ENCODE data around the gene UHRF1. TPM values are rescaled to one million over a fixed set of nuclear protein-coding genes. Genes with fewer than 3 reads are reported as not detected.

UHRF1 gene
- total RNA-seq, 4 donors from 2014 or later = 0.46 to 21.8 (median 0.77) TPM; not detected in 1

DNA sequence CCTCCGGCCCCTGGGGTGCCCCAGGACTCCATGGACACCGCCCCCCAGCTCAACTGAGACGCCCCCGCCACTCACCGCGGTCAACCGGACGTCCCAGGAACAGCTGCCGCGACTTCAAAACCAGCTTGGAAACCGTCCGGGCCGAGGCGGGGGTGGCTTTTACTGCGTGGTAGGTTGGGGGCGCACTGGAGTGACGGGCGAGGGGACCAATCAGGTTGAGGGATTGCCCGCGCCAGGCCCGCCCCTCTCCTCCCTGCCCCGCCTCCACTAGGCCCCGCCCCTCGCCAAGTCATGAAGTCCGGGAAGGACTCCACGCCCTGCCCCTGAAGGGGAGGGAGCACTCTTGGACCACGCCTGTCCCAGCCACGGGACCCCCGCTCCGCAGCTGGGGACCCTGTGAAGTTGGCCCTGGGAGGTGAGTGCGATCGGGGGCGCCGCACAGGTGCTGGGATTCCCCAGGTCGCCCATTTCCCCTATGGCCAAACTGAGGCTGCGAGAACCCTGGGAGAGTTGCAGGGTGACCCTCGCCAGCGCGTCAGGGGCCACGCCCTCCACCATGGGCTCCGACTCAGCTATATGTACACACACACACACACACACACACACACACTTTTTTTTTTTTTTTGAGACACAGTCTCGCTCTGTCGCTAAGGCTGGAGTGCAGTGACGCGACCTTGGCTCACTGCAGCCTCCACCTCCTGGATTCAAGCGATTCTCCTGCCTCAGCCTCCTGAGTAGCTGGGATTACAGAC lies 41.6 kb upstream of the UHRF1 start, which contains the start of gene PLIN3:
TSS of gene PLIN3 (minus strand) at position 134 of the 752 bp plus-strand sequence. CDS start 6,273 bp downstream, outside the sequence.
- DNase-seq = peak; percentile 96 to 98
- intact Hi-C loops (cut with DNase I; ENCODE audit: low total_unique reads) = no loop called here
- Histone ChIP-seq H3K27ac (peak within 1 kb of the TSS; percentile 69 to 82), H3K4me3 (peak within 1 kb of the TSS; percentile 73), H3K9me3 (no peaks in the 10 kb centered on the region), H3K4me1 (no peaks in the 10 kb centered on the region), H3K27me3 (no peaks in the 10 kb centered on the region), H3K36me3 (no peaks in the 10 kb centered on the region)
- TF ChIP-seq CTCF (IDR thresholded peaks at IDR 0.05) = peak in 1 of 4 experiments; percentile 10
- TF ChIP-seq POLR2A (IDR thresholded peaks at IDR 0.05) = peak; percentile 37 to 50

- peak overlapping the region in 1 of 2 donors; percentile 73 for H3K4me3 ChIP-seq
- no peak for DNase-seq
- TF ChIP-seq CTCF (IDR thresholded peaks at IDR 0.05) (no peak), POLR2A (IDR thresholded peaks at IDR 0.05) (no peak)
- H3K9me3 ChIP-seq = no peaks in the 10 kb centered on the region
- peak overlapping the region in 1 of 2 donors; percentile 82 for H3K27ac ChIP-seq
- no peaks in the 10 kb centered on the region for H3K27me3 ChIP-seq
- intact Hi-C loops (cut with DNase I; ENCODE audit: low total_unique reads) = no loop called here
- no peaks in the 10 kb centered on the region for H3K36me3 ChIP-seq
- H3K4me1 ChIP-seq = no peaks in the 10 kb centered on the region
Observed at GRCh38 chr19:4868286-4868834, 40.9 kb upstream of the UHRF1 start.

DNA sequence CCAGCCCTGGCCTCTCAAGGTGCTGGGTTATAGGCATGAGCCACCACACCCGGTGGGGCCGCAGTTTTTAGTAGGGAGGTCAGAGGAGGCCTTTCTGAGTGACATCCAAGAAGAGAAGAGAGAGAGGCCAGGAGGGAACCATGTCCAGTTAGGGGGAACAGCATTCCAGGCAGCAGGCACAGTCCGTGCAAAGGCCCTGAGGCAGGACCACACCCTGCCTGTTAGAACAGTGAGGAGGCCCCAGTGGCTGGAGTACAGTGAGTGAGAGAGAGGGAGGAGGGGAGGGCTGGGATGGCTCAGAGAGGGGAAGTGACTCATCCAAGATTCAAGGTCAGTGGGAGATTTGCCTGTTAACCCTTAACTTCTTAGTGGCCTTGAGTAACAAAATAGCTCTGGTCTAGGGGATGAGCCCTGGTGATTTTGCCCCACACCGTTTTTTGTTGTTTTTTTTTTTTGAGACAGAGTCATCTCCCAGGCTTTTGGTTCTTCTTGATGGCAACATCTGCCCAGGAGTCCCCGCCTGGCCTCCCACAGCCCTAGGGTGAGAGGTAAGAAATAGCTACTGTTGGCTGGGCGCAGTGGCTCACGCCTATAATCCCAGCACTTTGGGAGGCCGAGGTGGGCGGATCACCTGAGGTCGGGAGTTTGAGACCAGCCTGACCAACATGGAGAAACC lies 39.1 kb upstream of the UHRF1 start:
- Histone ChIP-seq H3K4me3 (no peak overlapping the region), H3K27me3 (no peaks in the 10 kb centered on the region), H3K9me3 (no peaks in the 10 kb centered on the region), H3K36me3 (no peaks in the 10 kb centered on the region), H3K27ac (no peak overlapping the region), H3K4me1 (no peaks in the 10 kb centered on the region)
- no peak for TF ChIP-seq POLR2A (IDR thresholded peaks at IDR 0.05)
- peak in 1 of 2 donors; percentile 24 for DNase-seq
- intact Hi-C loops (cut with DNase I; ENCODE audit: low total_unique reads) = loop anchor here (2.0 kb wide), 1 partner anchor 41 kb away; no protein-coding TSS in a partner anchor

- no peaks in the 10 kb centered on the region for H3K36me3 ChIP-seq
- no peak overlapping the region for H3K4me3 ChIP-seq
- H3K4me1 ChIP-seq = no peaks in the 10 kb centered on the region
- no peak for DNase-seq
- no peak overlapping the region for H3K27ac ChIP-seq
- intact Hi-C loops (cut with DNase I; ENCODE audit: low total_unique reads) = loop anchor here (2.0 kb wide), 2 partner anchors 39 to 159 kb away; no protein-coding TSS in a partner anchor
- no peaks in the 10 kb centered on the region for H3K9me3 ChIP-seq
- TF ChIP-seq POLR2A (IDR thresholded peaks at IDR 0.05) (no peak), CTCF (IDR thresholded peaks at IDR 0.05) (no peak)
- no peaks in the 10 kb centered on the region for H3K27me3 ChIP-seq
Observed at GRCh38 chr19:4871711-4872110, 37.6 kb upstream of the UHRF1 start.

- Histone ChIP-seq H3K27me3 (no peaks in the 10 kb centered on the region), H3K36me3 (no peaks in the 10 kb centered on the region), H3K27ac (no peak overlapping the region), H3K4me1 (no peaks in the 10 kb centered on the region), H3K9me3 (no peaks in the 10 kb centered on the region), H3K4me3 (no peak overlapping the region)
- DNase-seq = no peak
- intact Hi-C loops (cut with DNase I; ENCODE audit: low total_unique reads) = loop anchor here (2.0 kb wide), 1 partner anchor 157 kb away; no protein-coding TSS in a partner anchor
- TF ChIP-seq POLR2A (IDR thresholded peaks at IDR 0.05) (no peak), CTCF (IDR thresholded peaks at IDR 0.05) (no peak)
Observed at GRCh38 chr19:4873930-4874329, 35.4 kb upstream of the UHRF1 start.
